ENCODE data around the gene AQP11.

DNA sequence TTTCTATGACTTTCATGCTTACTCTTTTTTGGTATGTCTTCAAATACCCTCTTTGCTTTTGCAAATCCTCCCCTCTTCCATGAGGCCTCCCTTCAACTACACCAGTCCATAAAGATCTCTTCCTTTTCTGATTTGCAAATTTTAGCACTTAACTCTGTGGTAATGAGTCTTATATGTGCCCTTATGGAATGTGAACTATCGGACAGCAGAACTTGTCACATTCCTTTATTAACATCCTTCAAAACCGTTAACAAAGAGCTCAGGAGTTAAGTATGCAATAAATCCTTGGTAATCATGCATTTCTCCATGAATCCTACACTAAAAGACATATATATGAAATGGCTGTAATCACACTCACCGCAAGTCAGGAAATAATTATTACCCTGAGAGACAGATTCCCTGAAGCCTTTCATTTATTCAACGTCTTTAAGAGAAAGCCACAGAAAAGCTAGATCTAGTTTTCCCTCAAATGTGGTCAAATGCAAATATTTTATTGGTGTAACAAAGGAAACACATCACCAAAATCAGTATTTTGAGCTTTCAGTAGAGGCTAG is 40.5 kb downstream of the AQP11 start:
- TF ChIP-seq, protein P1, sequence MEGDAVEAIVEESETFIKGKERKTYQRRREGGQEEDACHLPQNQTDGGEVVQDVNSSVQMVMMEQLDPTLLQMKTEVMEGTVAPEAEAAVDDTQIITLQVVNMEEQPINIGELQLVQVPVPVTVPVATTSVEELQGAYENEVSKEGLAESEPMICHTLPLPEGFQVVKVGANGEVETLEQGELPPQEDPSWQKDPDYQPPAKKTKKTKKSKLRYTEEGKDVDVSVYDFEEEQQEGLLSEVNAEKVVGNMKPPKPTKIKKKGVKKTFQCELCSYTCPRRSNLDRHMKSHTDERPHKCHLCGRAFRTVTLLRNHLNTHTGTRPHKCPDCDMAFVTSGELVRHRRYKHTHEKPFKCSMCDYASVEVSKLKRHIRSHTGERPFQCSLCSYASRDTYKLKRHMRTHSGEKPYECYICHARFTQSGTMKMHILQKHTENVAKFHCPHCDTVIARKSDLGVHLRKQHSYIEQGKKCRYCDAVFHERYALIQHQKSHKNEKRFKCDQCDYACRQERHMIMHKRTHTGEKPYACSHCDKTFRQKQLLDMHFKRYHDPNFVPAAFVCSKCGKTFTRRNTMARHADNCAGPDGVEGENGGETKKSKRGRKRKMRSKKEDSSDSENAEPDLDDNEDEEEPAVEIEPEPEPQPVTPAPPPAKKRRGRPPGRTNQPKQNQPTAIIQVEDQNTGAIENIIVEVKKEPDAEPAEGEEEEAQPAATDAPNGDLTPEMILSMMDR (IDR thresholded peaks at IDR 0.05 in 2 of 3, conservative IDR thresholded peaks at IDR 0.05 in 1 of 3; ENCODE audit: borderline replicate concordance in 1 of 3, insufficient read depth in 1 of 3, low read depth in 2 of 3, low read length in 2 of 3), result no peak
- TF ChIP-seq SIN3A (IDR thresholded peaks at IDR 0.05; ENCODE audit: low read depth), result no peak
- TF ChIP-seq EZH2 (IDR thresholded peaks at IDR 0.05), result no peak
- no peak for TF ChIP-seq SRF (IDR thresholded peaks at IDR 0.05; ENCODE audit: low read depth)
- TF ChIP-seq, protein P2, sequence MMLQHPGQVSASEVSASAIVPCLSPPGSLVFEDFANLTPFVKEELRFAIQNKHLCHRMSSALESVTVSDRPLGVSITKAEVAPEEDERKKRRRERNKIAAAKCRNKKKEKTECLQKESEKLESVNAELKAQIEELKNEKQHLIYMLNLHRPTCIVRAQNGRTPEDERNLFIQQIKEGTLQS (IDR thresholded peaks at IDR 0.05), result no peak
